H1 (cell line): Measurements from ENCODE around the gene MTMR4. TPM values are rescaled to one million over a fixed set of nuclear protein-coding genes. Genes with fewer than 3 reads are reported as not detected.

Source experiments
- CBX8 ChIP-seq: fragments of 300-800, 300-1000 bp; sonication (generic); IDR thresholded peaks from 2 replicates; pipeline ENCODE4 v1.7.1; 2016; ENCODE audit warnings: low read depth, low read length, borderline replicate concordance
- CHD7 ChIP-seq: fragments of 300-600 bp; sonication (generic); IDR thresholded peaks from 2 replicates; pipeline ENCODE4 v1.7.1; 2012; ENCODE audit warnings: low read length, moderate library complexity, mild to moderate bottlenecking, inconsistent platforms; ENCODE audit not compliant: insufficient replicate concordance
- EP300 ChIP-seq, 2 experiments: IDR thresholded peaks; 1 replicate in 1 of 2; 2 replicates in 1 of 2; pipeline ENCODE4 v1.6.1; 2011 to 2012; ENCODE audit warnings: low read depth in 2 of 2, low read length in 2 of 2, mild to moderate bottlenecking in 2 of 2, borderline replicate concordance in 1 of 2, inconsistent platforms in 1 of 2, moderate library complexity in 1 of 2
- EZH2 ChIP-seq: fragments of 200-600 bp; sonication (generic); IDR thresholded peaks from 2 replicates; pipeline ENCODE4 v1.7.1; 2012; ENCODE audit warnings: low read depth, mild to moderate bottlenecking, moderate library complexity, low read length, inconsistent platforms; ENCODE audit not compliant: severe bottlenecking
- PHF8 ChIP-seq: fragments of 200-600 bp; sonication (generic); conservative IDR thresholded peaks from 2 replicates; pipeline ENCODE4 v1.7.1; 2012; ENCODE audit warnings: low read depth, mild to moderate bottlenecking, inconsistent platforms, low read length, moderate library complexity
- POLR2A ChIP-seq, 2 experiments: IDR thresholded peaks; 1 replicate in 1 of 2; 2 replicates in 1 of 2; pipeline ENCODE4 v1.6.1; 2011; ENCODE audit warnings: low read depth in 2 of 2, low read length in 2 of 2, mild to moderate bottlenecking in 2 of 2; ENCODE audit errors: control extremely low read depth in 1 of 2
- POU5F1 ChIP-seq: IDR thresholded peaks from 2 replicates; pipeline ENCODE4 v1.6.1; 2011; ENCODE audit warnings: low read depth, mild to moderate bottlenecking, low read length, moderate library complexity
- RFX5 ChIP-seq: IDR thresholded peaks from 2 replicates; pipeline ENCODE4 v1.6.1; 2011; ENCODE audit warnings: low read depth, low read length, improper control_type of control experiment, borderline replicate concordance
- SAP30 ChIP-seq: fragments of 300-600 bp; sonication (generic); IDR thresholded peaks from 2 replicates; pipeline ENCODE4 v1.7.1; 2012; ENCODE audit warnings: low read length, moderate library complexity, mild to moderate bottlenecking, inconsistent platforms; ENCODE audit not compliant: insufficient read depth, insufficient replicate concordance
- SP4 ChIP-seq: IDR thresholded peaks from 2 replicates; pipeline ENCODE4 v1.6.1; 2012; ENCODE audit warnings: low read length, inconsistent platforms
- polyA plus RNA-seq, 7 experiments: library from polyadenylated mRNA; depleted of rRNA in 3 of 7; stranded (reverse) in 5 of 7; unstranded in 2 of 7; fragments of >200 nt in 5 of 7; fragments of 200-250 nt in 2 of 7; gene quantifications; 1 replicate in 5 of 7; 2 replicates in 1 of 7; 4 replicates in 1 of 7; pipeline versions ENCODE4 v1.2.1 to v1.2.3, GENCODE V29; 2011 to 2013; ENCODE audit warnings: missing spikeins in 2 of 7, mixed read lengths in 2 of 7
- total RNA-seq: library from RNA; stranded (reverse); fragmentation: NEBNext Ultra II Directional; extraction: Animal tissue kit (Norgen Biotek cat#: 25700); gene quantifications from 2 replicates; pipeline ENCODE4 v1.2.1, GENCODE V29; 2021

MTMR4 gene
- total and polyA plus RNA-seq, 2 of the 8 experiments (the other 6 are each of a cell fraction or from before 2014, with no cell fraction given), result 15.9 to 39.2 TPM

- TF ChIP-seq CHD7 (no peak), POU5F1 (no peak), RFX5 (no peak), PHF8 (0 out of 2 replicates have a peak, but pooled peaks have one; percentile 40), EZH2 (no peak), SAP30 (peak; percentile 93), SP4 (no peak; the same call in 1 of the 2 replicates), POLR2A (IDR thresholded peaks at IDR 0.05; ENCODE audit: control extremely low read depth in 1 of 2, low read depth in 2 of 2, low read length in 2 of 2) (no peak), EP300 (IDR thresholded peaks at IDR 0.05; ENCODE audit: borderline replicate concordance in 1 of 2, low read depth in 2 of 2, low read length in 2 of 2) (no peak), CBX8 (no peak)
These were observed 3.6 kb upstream of the MTMR4 start (continued) for GRCh38 chr17:58517928-58518609.
